ENCODE data around the gene PGAM1. TPM values are rescaled to one million over a fixed set of nuclear protein-coding genes. Genes with fewer than 3 reads are reported as not detected.
A peak's percentile ranks its signal among the peaks of the same experiment; 100 is the strongest.

PGAM1 gene
- total RNA-seq, 6 donors from 2014 or later = 55.5 to 184 (median 137) TPM

DNA sequence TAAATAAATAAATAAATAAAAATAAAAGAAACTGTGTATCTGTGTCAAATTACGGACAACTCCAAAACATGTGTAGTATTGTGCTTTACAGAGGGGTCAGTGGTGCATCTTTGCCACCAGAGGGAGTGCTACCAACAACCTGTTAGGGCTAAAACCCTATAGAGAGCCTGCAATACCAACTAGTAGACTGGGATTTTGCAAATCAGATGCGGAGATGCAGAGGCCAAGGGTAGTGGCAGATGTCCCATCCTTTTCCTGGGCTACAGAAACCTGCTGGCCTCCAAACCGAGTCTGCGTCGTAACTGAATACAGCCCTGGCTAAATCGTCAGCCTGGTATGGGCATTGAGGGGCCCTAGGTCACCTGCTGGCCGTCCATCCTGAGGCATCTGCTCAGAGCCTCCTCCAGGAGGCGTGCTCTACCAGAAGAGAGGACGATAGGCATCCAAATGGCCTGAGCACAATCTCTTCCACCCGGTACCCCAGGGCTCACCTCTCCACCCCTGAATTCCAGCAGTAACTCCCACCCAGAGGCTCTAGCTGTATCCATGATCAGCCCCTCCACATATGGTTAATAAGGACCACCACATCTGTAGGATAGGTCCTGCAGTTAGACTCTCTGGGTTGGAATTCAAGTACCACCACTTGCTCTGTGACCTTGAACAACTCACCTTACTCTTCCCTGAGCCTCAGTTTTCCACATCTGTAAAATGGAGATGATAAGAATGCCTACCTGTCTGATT, 18.6 kb upstream of the PGAM1 start:
- WGBS, 2 donors = 3 to 5% methylated on average over 5 to 10 of the region's 10 CpGs
- peak overlapping the region in 2 of 4 donors; percentile 16 to 31 for H3K4me3 ChIP-seq
- TF ChIP-seq EP300 (IDR thresholded peaks at IDR 0.05) (no peak), POLR2AphosphoS5 (IDR thresholded peaks at IDR 0.05) (peak in 1 of 2 donors; percentile 10), POLR2A (IDR thresholded peaks at IDR 0.05) (peak in 1 of 4 donors; percentile 13)
- TF ChIP-seq, protein P1, sequence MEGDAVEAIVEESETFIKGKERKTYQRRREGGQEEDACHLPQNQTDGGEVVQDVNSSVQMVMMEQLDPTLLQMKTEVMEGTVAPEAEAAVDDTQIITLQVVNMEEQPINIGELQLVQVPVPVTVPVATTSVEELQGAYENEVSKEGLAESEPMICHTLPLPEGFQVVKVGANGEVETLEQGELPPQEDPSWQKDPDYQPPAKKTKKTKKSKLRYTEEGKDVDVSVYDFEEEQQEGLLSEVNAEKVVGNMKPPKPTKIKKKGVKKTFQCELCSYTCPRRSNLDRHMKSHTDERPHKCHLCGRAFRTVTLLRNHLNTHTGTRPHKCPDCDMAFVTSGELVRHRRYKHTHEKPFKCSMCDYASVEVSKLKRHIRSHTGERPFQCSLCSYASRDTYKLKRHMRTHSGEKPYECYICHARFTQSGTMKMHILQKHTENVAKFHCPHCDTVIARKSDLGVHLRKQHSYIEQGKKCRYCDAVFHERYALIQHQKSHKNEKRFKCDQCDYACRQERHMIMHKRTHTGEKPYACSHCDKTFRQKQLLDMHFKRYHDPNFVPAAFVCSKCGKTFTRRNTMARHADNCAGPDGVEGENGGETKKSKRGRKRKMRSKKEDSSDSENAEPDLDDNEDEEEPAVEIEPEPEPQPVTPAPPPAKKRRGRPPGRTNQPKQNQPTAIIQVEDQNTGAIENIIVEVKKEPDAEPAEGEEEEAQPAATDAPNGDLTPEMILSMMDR (IDR thresholded peaks at IDR 0.05) = peak; percentile 66 to 87 (median 82)
- H3K27ac ChIP-seq = peak overlapping the region; percentile 40 to 83 (median 66)
- no peaks in the 10 kb centered on the region for H3K36me3 ChIP-seq
- H3K27me3 ChIP-seq = no peaks in the 10 kb centered on the region
- no peaks in the 10 kb centered on the region for H3K9me3 ChIP-seq
- ATAC-seq (ENCODE audit: low FRiP score in 2 of 2) (peak; percentile 91 to 94), DNase-seq (peak in 1 of 2 donors; percentile 78)
- peaks cover 9 to 24% (median 13%) of the 10 kb centered on the region in 4 donors for H3K4me1 ChIP-seq

DNA sequence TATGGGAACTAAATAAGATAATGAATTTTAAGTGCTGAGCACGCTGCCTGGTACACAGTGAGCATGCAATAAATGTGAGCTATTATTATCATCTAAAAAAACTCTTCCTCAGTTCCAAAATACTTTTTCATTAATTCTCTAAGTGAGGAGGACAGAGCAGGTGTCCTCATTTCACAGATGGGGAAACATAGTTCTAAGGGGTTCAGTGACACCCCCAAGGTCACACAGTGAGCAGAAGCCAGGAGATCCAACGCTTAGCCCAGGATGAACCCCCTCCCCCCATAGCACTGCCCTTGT, 18.1 kb upstream of the PGAM1 start:
- Histone ChIP-seq H3K4me3 (no peak overlapping the region), H3K4me1 (peaks cover 9 to 24% (median 13%) of the 10 kb centered on the region in 4 donors), H3K27ac (peak overlapping the region; percentile 62 to 83 (median 72))

DNA sequence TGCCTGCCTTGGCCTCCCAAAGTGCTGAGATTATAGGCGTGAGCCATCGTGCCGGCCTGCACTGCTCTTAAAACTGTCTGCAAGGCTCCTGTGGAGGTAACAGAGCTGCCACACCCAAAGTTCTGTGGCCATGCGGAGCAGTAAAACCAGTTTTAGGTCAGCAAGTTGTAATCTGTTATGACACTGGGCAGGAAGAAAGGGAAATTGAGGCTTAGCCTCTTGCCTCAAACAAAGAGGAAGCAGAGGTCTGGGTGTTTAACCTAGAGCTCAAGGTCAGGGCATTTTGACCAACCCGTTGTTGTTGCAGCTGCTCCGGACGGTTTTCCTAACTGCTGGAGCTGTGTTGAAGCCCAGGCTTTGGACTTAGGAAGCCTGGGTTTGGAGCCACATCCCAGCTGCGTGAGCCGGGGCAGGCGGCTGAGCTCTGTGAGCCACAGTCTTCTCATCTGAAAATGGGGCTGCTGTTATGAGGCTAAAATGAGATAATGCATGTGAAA, 17.4 kb upstream of the PGAM1 start:
- peaks cover 9 to 24% (median 13%) of the 10 kb centered on the region in 4 donors for H3K4me1 ChIP-seq
- H3K27me3 ChIP-seq = no peaks in the 10 kb centered on the region
- no peaks in the 10 kb centered on the region for H3K9me3 ChIP-seq
- TF ChIP-seq POLR2A (IDR thresholded peaks at IDR 0.05) = peak in 1 of 4 donors; percentile 9
- no peak for TF ChIP-seq EP300 (IDR thresholded peaks at IDR 0.05)
- TF ChIP-seq POLR2AphosphoS5 (IDR thresholded peaks at IDR 0.05) = peak in 1 of 2 donors; percentile 6
- no peak overlapping the region for H3K4me3 ChIP-seq
- WGBS, 2 donors = 45 to 56% methylated on average over 7 to 10 of the region's 10 CpGs
- H3K36me3 ChIP-seq = no peaks in the 10 kb centered on the region
- DNase-seq (peak in 1 of 2 donors; percentile 73), ATAC-seq (ENCODE audit: low FRiP score in 2 of 2) (peak in 1 of 2 donors; percentile 32)
- peak overlapping the region; percentile 62 to 83 (median 72) for H3K27ac ChIP-seq

More for the DNA sequence above, 18.1 kb upstream of the PGAM1 start:
- TF ChIP-seq, protein P1 (IDR thresholded peaks at IDR 0.05) = no peak
- TF ChIP-seq EP300 (IDR thresholded peaks at IDR 0.05) = no peak
- no peak for TF ChIP-seq POLR2A (IDR thresholded peaks at IDR 0.05)
- no peak for TF ChIP-seq POLR2AphosphoS5 (IDR thresholded peaks at IDR 0.05)
- ATAC-seq (ENCODE audit: low FRiP score in 2 of 2) (no peak), DNase-seq (no peak)
- H3K9me3 ChIP-seq = no peaks in the 10 kb centered on the region
- H3K36me3 ChIP-seq = no peaks in the 10 kb centered on the region
- no peaks in the 10 kb centered on the region for H3K27me3 ChIP-seq
- 80% methylated on average over 2 of the region's 2 CpGs for WGBS, 2 donors

DNA sequence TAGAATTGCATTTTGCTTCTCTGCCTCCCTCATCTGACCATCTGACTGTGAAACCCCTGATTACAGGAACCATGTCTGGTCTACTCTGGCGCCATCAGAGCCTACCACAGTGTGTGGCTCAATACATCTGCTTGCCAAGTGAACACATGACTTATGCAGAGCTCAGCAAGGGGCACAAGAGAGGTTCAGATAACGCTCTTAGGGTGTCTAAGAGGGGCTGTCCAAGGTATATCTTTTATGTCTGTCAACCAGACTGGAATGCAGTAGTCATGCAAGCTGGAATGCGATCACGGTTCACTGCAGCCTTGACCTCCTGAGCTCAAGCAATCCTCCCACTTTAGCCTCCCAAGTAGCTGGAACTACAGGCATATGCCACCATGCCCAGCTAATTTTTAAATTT, 14.6 kb upstream of the PGAM1 start:
- no peaks in the 10 kb centered on the region for H3K9me3 ChIP-seq
- no peak for ATAC-seq (ENCODE audit: low FRiP score in 2 of 2)
- H3K4me1 ChIP-seq = peaks cover 9 to 29% (median 16%) of the 10 kb centered on the region in 4 donors
- H3K4me3 ChIP-seq = no peak overlapping the region
- TF ChIP-seq POLR2AphosphoS5 (IDR thresholded peaks at IDR 0.05) (no peak), POLR2A (IDR thresholded peaks at IDR 0.05) (no peak), EP300 (IDR thresholded peaks at IDR 0.05) (no peak)
- TF ChIP-seq, protein P1 (IDR thresholded peaks at IDR 0.05) = no peak
- no peaks in the 10 kb centered on the region for H3K36me3 ChIP-seq
- 71 to 78% methylated on average over 4 of the region's 4 CpGs for WGBS, 2 donors
- no peak overlapping the region for H3K27ac ChIP-seq
- DNase-seq = no peak
- no peaks in the 10 kb centered on the region for H3K27me3 ChIP-seq

DNA sequence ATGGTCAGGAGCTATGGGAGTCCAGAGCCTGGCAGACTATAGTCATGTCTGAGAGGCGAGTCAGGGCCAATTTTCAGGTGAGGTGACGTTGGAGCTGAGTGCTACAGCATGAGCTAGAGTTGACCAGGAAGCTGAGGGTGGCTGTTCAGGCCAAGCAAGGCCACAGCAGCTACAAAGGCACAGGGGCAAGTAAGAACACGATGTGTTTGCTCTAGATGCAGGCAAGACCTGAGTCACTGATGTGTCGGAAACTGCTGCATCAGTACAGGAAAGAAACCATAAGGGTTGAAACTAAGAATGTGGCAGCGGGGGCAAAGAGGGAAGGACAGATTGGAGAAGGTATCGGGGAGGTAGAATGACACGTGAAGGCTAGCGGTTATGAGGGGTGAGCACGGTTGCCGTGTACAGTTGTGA, 13.1 kb upstream of the PGAM1 start:
- ATAC-seq (ENCODE audit: low FRiP score in 2 of 2) = peak in 1 of 2 donors; percentile 19
- Histone ChIP-seq H3K36me3 (no peaks in the 10 kb centered on the region), H3K27ac (peak overlapping the region in 2 of 4 donors; percentile 15 to 16), H3K27me3 (no peaks in the 10 kb centered on the region), H3K4me1 (peaks cover 0 to 14% (median 6%) of the 10 kb centered on the region in 4 donors), H3K9me3 (no peaks in the 10 kb centered on the region), H3K4me3 (no peak overlapping the region)
- TF ChIP-seq, protein P1 (IDR thresholded peaks at IDR 0.05) = no peak
- DNase-seq = no peak
- 77 to 89% methylated on average over 10 of the region's 10 CpGs for WGBS, 2 donors

Measured in upper lobe of left lung (tissue), 6 donors.